Stimulated activated CD8-positive, alpha-beta memory T cell treated with anti-CD3 and anti-CD28 coated beads, Interleukin-15, amount 100 ng/mL, for 4 hours (primary cell): ENCODE data around the gene CLPTM1.

Experiments used
- DNase-seq, 2 donors: peaks; one replicate each; pipeline ENCODE4 v3.0.0-alpha.2; 2020; ENCODE audit warnings: low read depth in 2 of 2

The CLPTM1 gene

GRCh38 chr19:45011959-45012358, 56.8 kb downstream of the CLPTM1 start:
- no peak for DNase-seq

- peak; percentile 47 to 48 for DNase-seq
These were observed 61.5 kb downstream of the CLPTM1 start for GRCh38 chr19:45016388-45017314.

GRCh38 chr19:45019187-45019586, 64.0 kb downstream of the CLPTM1 start:
- no peak for DNase-seq

- DNase-seq, result no peak
These were observed 64.9 kb downstream of the CLPTM1 start for GRCh38 chr19:45020071-45020470.

GRCh38 chr19:45021971-45022370, 66.8 kb downstream of the CLPTM1 start:
- DNase-seq, result no peak

GRCh38 chr19:45023048-45023447, 67.9 kb downstream of the CLPTM1 start:
- no peak for DNase-seq

- DNase-seq, result no peak
These were observed 70.1 kb downstream of the CLPTM1 start for GRCh38 chr19:45025264-45025663.

GRCh38 chr19:45027371-45027770, 72.2 kb downstream of the CLPTM1 start:
- DNase-seq, result no peak

GRCh38 chr19:45030825-45031224, 75.6 kb downstream of the CLPTM1 start:
- DNase-seq, result no peak

- no peak for DNase-seq
These were observed 77.2 kb downstream of the CLPTM1 start for GRCh38 chr19:45032421-45032820.

GRCh38 chr19:45035755-45036154, 80.6 kb downstream of the CLPTM1 start:
- DNase-seq, result no peak

GRCh38 chr19:45037393-45038169, 82.4 kb downstream of the CLPTM1 start:
- no peak for DNase-seq

- DNase-seq, result peak; percentile 70 to 71
These were observed 84.0 kb downstream of the CLPTM1 start, which contains the start of gene CLASRP for GRCh38 chr19:45038931-45039893. CLASRP (plus strand) TSS chr19:45039045; CDS start chr19:45040213, 1,168 bp downstream.

GRCh38 chr19:45040059-45040771, 85.0 kb downstream of the CLPTM1 start:
- no peak for DNase-seq

GRCh38 chr19:45041125-45041524, 85.9 kb downstream of the CLPTM1 start:
- no peak for DNase-seq
